Endothelial cell of umbilical vein (primary cell): Measurements from ENCODE around the gene PARD3B. TPM values are rescaled to one million over a fixed set of nuclear protein-coding genes. Genes with fewer than 3 reads are reported as not detected.

Experiments
- BruUV-seq: library from RNA; stranded (reverse); fragments of 400-500 nt; replicated peaks from 2 replicates; lab custom pipeline; 2021; lab: Mats Ljungman, UMichigan
- CTCF ChIA-PET: fragments of 300-600, 350-600 bp; sonication (Branson Sonifier 250); formaldehyde crosslinking; loops from one replicate; lab custom pipeline; 2021; ENCODE audit warnings: antibody characterized with exemption, inconsistent platforms; lab: Charles Lee
- POLR2A ChIA-PET: fragments of 300-600, 350-600 bp; sonication (Branson Sonifier 250); formaldehyde crosslinking; loops from one replicate; lab custom pipeline; 2021; ENCODE audit warnings: antibody characterized with exemption, inconsistent platforms; lab: Charles Lee
- DNase-seq: peaks from one replicate; pipeline ENCODE4 v3.0.0-alpha.2; 2011; ENCODE audit warnings: low read depth, low spot score
- FAIRE-seq: peaks from 2 replicates; lab custom pipeline; 2011; peaks lifted over from hg19 to GRCh38; lab: Jason Lieb, UNC
- H2AFZ ChIP-seq: 2 replicates; pipeline ENCODE4 v1.6.0; 2012; ENCODE audit warnings: low read depth, low read length, control low read depth, inconsistent platforms
- H3K27ac ChIP-seq: 2 replicates; pipeline ENCODE4 v1.5.1; 2011; ENCODE audit warnings: low read depth, mild to moderate bottlenecking, control low read depth, low read length, moderate library complexity; ENCODE audit not compliant: insufficient read depth
- H3K27me3 ChIP-seq, 2 experiments: 2 replicates each; pipeline versions ENCODE4 v1.6.0 to v1.6.1; 2011; ENCODE audit warnings: low read length in 2 of 2, mixed read lengths in 1 of 2; ENCODE audit not compliant: control insufficient read depth in 2 of 2, insufficient read depth in 2 of 2
- H3K36me3 ChIP-seq, 2 experiments: 2 replicates in 1 of 2; 3 replicates in 1 of 2; pipeline ENCODE4 v1.5.1; 2011; ENCODE audit warnings: low read length in 2 of 2, mild to moderate bottlenecking in 1 of 2, moderate library complexity in 1 of 2; ENCODE audit not compliant: control insufficient read depth in 2 of 2, insufficient read depth in 2 of 2; ENCODE audit errors: extremely low read depth in 1 of 2
- H3K4me1 ChIP-seq: 3 replicates; pipeline ENCODE4 v1.5.1; 2011; ENCODE audit warnings: mild to moderate bottlenecking, low read length; ENCODE audit not compliant: control insufficient read depth, insufficient read depth; ENCODE audit errors: extremely low read depth
- H3K4me2 ChIP-seq: 2 replicates; pipeline ENCODE4 v1.6.1; 2011; ENCODE audit warnings: low read length, control low read depth, mixed read lengths; ENCODE audit not compliant: insufficient read depth
- H3K4me3 ChIP-seq, 3 experiments: fragments of 200-600 bp in 1 of 3; sonication (generic), shearing (Covaris generic) in 1 of 3; replicated peaks in 1 of 3; 2 replicates each; pipeline ENCODE4 v1.5.1; 2011 to 2016; ENCODE audit warnings: control low read depth in 3 of 3, low read length in 3 of 3, mild to moderate bottlenecking in 2 of 3, inconsistent platforms in 1 of 3, low read depth in 1 of 3, moderate library complexity in 1 of 3; ENCODE audit not compliant: insufficient read depth in 1 of 3
- H3K79me2 ChIP-seq: 2 replicates; pipeline ENCODE4 v1.6.0; 2012; ENCODE audit warnings: low read length, inconsistent platforms; ENCODE audit not compliant: control insufficient read depth, insufficient read depth
- H3K9ac ChIP-seq: replicated peaks from 2 replicates; pipeline ENCODE3; 2011; ENCODE audit warnings: low read length, control low read depth; ENCODE audit not compliant: insufficient read depth; ENCODE audit errors: extremely low read depth
- H3K9me1 ChIP-seq: replicated peaks from 3 replicates; pipeline ENCODE4 v1.6.0; 2011; ENCODE audit warnings: mild to moderate bottlenecking, low read length; ENCODE audit not compliant: control insufficient read depth, insufficient read depth; ENCODE audit errors: extremely low read depth
- H3K9me3 ChIP-seq: replicated peaks from 2 replicates; pipeline ENCODE4 v1.5.1; 2012; ENCODE audit warnings: low read length, inconsistent platforms; ENCODE audit not compliant: control insufficient read depth, insufficient read depth
- H4K20me1 ChIP-seq: replicated peaks from 2 replicates; pipeline ENCODE3; 2011; ENCODE audit warnings: mild to moderate bottlenecking, low read length; ENCODE audit not compliant: control insufficient read depth, insufficient read depth; ENCODE audit errors: extremely low read depth
- CTCF ChIP-seq, 2 donors: IDR thresholded peaks; 1 replicate in 1 of 2; 2 replicates in 1 of 2; pipeline ENCODE4 v1.5.1; 2011; ENCODE audit warnings: low read length in 2 of 2, mild to moderate bottlenecking in 2 of 2, moderate library complexity in 2 of 2, control low read depth in 1 of 2, inconsistent platforms in 1 of 2, low read depth in 1 of 2; ENCODE audit not compliant: insufficient read depth in 1 of 2; ENCODE audit errors: extremely low read depth in 1 of 2
- EZH2 ChIP-seq: IDR thresholded peaks from 2 replicates; pipeline ENCODE4 v1.6.1; 2012; ENCODE audit warnings: borderline replicate concordance, low read depth, mild to moderate bottlenecking, moderate library complexity, low read length, inconsistent platforms; ENCODE audit not compliant: severe bottlenecking
- FOS ChIP-seq: IDR thresholded peaks from 2 replicates; pipeline ENCODE4 v1.6.1; 2011; ENCODE audit warnings: mild to moderate bottlenecking, low read length, moderate library complexity, borderline replicate concordance; ENCODE audit not compliant: insufficient read depth
- GATA2 ChIP-seq: IDR thresholded peaks from 2 replicates; pipeline ENCODE4 v1.7.0; 2011; ENCODE audit warnings: low read depth, mild to moderate bottlenecking, moderate library complexity, mixed read lengths, low read length; ENCODE audit not compliant: insufficient read length, insufficient read depth
- JUN ChIP-seq: IDR thresholded peaks from 2 replicates; pipeline ENCODE4 v1.6.1; 2011; ENCODE audit warnings: borderline replicate concordance, low read depth; ENCODE audit not compliant: insufficient read length, insufficient read depth
- MAX ChIP-seq: IDR thresholded peaks from 2 replicates; pipeline ENCODE4 v1.6.1; 2011; ENCODE audit not compliant: insufficient read depth, insufficient read length
- MYC ChIP-seq: IDR thresholded peaks from one replicate; pipeline ENCODE4 v1.6.1; 2011; ENCODE audit warnings: mild to moderate bottlenecking, low read depth, low read length
- POLR2A ChIP-seq: IDR thresholded peaks from 2 replicates; pipeline ENCODE4 v1.6.1; 2012; ENCODE audit warnings: low read depth, mild to moderate bottlenecking, control low read depth, low read length
- POLR2AphosphoS5 ChIP-seq: IDR thresholded peaks from 2 replicates; pipeline ENCODE4 v1.6.1; 2012; ENCODE audit warnings: low read depth, mild to moderate bottlenecking, control low read depth, low read length, moderate library complexity; ENCODE audit not compliant: insufficient read depth
- dilution Hi-C: fragments of 300-500 bp; cut with MboI; formaldehyde crosslinking; loops from one replicate; pipeline ENCODE4 v1.15.0; 2019; ENCODE audit warnings: low sequenced_read_pairs; ENCODE audit not compliant: extremely low pct_ligation_motif_present
- intact Hi-C: fragments of 100-400 bp; cut with micrococcal nuclease; formaldehyde crosslinking; loops from one replicate; pipeline ENCODE4 v1.10.0; 2022
- polyA plus RNA-seq, 4 experiments: library from polyadenylated mRNA; depleted of rRNA in 3 of 4; stranded (reverse) in 3 of 4; unstranded in 1 of 4; fragments of >200 nt; gene quantifications; 2 replicates each; pipeline versions ENCODE4 v1.2.1 to v1.2.3, GENCODE V29; 2011 to 2012; ENCODE audit warnings: missing spikeins in 1 of 4
- total RNA-seq: library from RNA; stranded (reverse); gene quantifications from 2 replicates; pipeline ENCODE4 v1.2.3, GENCODE V29; 2021

The PARD3B gene
- total and polyA plus RNA-seq, 2 donors (not counting 3 experiments of a cell fraction or from before 2014, with no cell fraction given): 2.2 to 30.9 TPM

GRCh38 chr2:204706939-204707338, 161.7 kb downstream of the PARD3B start:
- Histone ChIP-seq H3K4me3 (no peak overlapping the region), H3K27ac (no peak overlapping the region), H3K9me1 (no peaks in the 10 kb centered on the region), H3K36me3 (no peaks in the 10 kb centered on the region), H3K4me1 (no peaks in the 10 kb centered on the region), H2AFZ (no peak overlapping the region), H4K20me1 (no peaks in the 10 kb centered on the region), H3K4me2 (no peak overlapping the region), H3K9me3 (no peaks in the 10 kb centered on the region), H3K27me3 (no peaks in the 10 kb centered on the region), H3K9ac (no peak overlapping the region), H3K79me2 (no peaks in the 10 kb centered on the region)
- ChIA-PET CTCF (interaction anchor here (1.4 kb wide), 1 partner anchor 447 kb away, joined by 4 read pairs; no protein-coding TSS in a partner anchor), POLR2A (no interaction called here)
- intact Hi-C loops (no loop called here), dilution Hi-C loops (no loop called here)
- no TSS peak for BruUV-seq
- TF ChIP-seq CTCF (IDR thresholded peaks at IDR 0.05; ENCODE audit: extremely low read depth in 1 of 2, insufficient read depth in 1 of 2, low read depth in 1 of 2, low read length in 2 of 2): no peak
- TF ChIP-seq MAX: no peak
- no peak for TF ChIP-seq FOS
- TF ChIP-seq POLR2AphosphoS5: no peak
- no peak for TF ChIP-seq EZH2
- TF ChIP-seq MYC: no peak
- TF ChIP-seq GATA2: no peak
- TF ChIP-seq JUN: no peak
- TF ChIP-seq POLR2A: no peak
- DNase-seq (no peak), FAIRE-seq (no peak)
